ENCODE measurements around the gene PKP2. TPM values are rescaled to one million over a fixed set of nuclear protein-coding genes. Genes with fewer than 3 reads are reported as not detected.

The PKP2 gene
- total and polyA plus RNA-seq, 2 experiments from 2014 or later = 0.21 to 0.22 TPM

- H3K9me2 ChIP-seq (ENCODE audit: insufficient read depth) = no peaks in the 10 kb centered on the region
- no peaks in the 10 kb centered on the region for H3K36me3 ChIP-seq (ENCODE audit: low read depth)
- no peak for TF ChIP-seq EZH2phosphoT487 (IDR thresholded peaks at IDR 0.05; ENCODE audit: insufficient read depth, low read depth)
- no peak for TF ChIP-seq EZH2 (IDR thresholded peaks at IDR 0.05; ENCODE audit: insufficient read depth, poor library complexity, severe bottlenecking)
- no peaks in the 10 kb centered on the region for H3K4me1 ChIP-seq (ENCODE audit: insufficient read depth)
- H3K9ac ChIP-seq = no peak overlapping the region
- no peaks in the 10 kb centered on the region for H4K20me1 ChIP-seq (ENCODE audit: insufficient read depth)
- in situ Hi-C loops (cut with MboI) = no loop called here
- no peak overlapping the region for H3K4me2 ChIP-seq (ENCODE audit: unreplicated experiment)
- H3K79me2 ChIP-seq (ENCODE audit: insufficient read depth) = no peaks in the 10 kb centered on the region
- H3K27ac ChIP-seq = no peak overlapping the region
- H3K4me3 ChIP-seq = no peak overlapping the region
- DNase-seq = no peak
- no peaks in the 10 kb centered on the region for H3F3A ChIP-seq (ENCODE audit: insufficient read depth)
- no peak overlapping the region for H2AFZ ChIP-seq
- H3K9me3 ChIP-seq (ENCODE audit: low read depth) = no peaks in the 10 kb centered on the region
- H3K27me3 ChIP-seq (replicated peaks; ENCODE audit: insufficient read depth) = no peaks in the 10 kb centered on the region
Measured at GRCh38 chr12:32819424-32819823, 77.2 kb downstream of the PKP2 start.

GRCh38 chr12:32811686-32812392 lies 84.7 kb downstream of the PKP2 start:
- H4K20me1 ChIP-seq (ENCODE audit: insufficient read depth) = no peaks in the 10 kb centered on the region
- TF ChIP-seq EZH2 (IDR thresholded peaks at IDR 0.05; ENCODE audit: insufficient read depth, poor library complexity, severe bottlenecking) (no peak), EZH2phosphoT487 (IDR thresholded peaks at IDR 0.05; ENCODE audit: insufficient read depth, low read depth) (no peak)
- H3K4me3 ChIP-seq = no peak overlapping the region
- 40 to 42% methylated on average over 7 of the region's 7 CpGs for WGBS, 2 experiments (ENCODE audit: low coverage in 1 of 2, low lambda C conversion rate in 2 of 2, missing lambda C conversion rate in 2 of 2)
- no peaks in the 10 kb centered on the region for H3K79me2 ChIP-seq (ENCODE audit: insufficient read depth)
- H3K9me3 ChIP-seq (ENCODE audit: low read depth) = no peaks in the 10 kb centered on the region
- H3F3A ChIP-seq (ENCODE audit: insufficient read depth) = no peaks in the 10 kb centered on the region
- H3K36me3 ChIP-seq (ENCODE audit: low read depth) = no peaks in the 10 kb centered on the region
- no peak overlapping the region for H2AFZ ChIP-seq
- in situ Hi-C loops (cut with MboI) = no loop called here
- no peaks in the 10 kb centered on the region for H3K4me1 ChIP-seq (ENCODE audit: insufficient read depth)
- H3K4me2 ChIP-seq (ENCODE audit: unreplicated experiment) = no peak overlapping the region
- no peak overlapping the region for H3K27ac ChIP-seq
- H3K27me3 ChIP-seq (replicated peaks; ENCODE audit: insufficient read depth) = no peaks in the 10 kb centered on the region
- H3K9ac ChIP-seq = no peak overlapping the region
- no peak for DNase-seq
- H3K9me2 ChIP-seq (ENCODE audit: insufficient read depth) = no peaks in the 10 kb centered on the region

GRCh38 chr12:32809846-32810245 lies 86.7 kb downstream of the PKP2 start:
- H3K4me2 ChIP-seq (ENCODE audit: unreplicated experiment) = no peak overlapping the region
- H3F3A ChIP-seq (ENCODE audit: insufficient read depth) = no peaks in the 10 kb centered on the region
- H3K36me3 ChIP-seq (ENCODE audit: low read depth) = no peaks in the 10 kb centered on the region
- H2AFZ ChIP-seq = no peak overlapping the region
- no peaks in the 10 kb centered on the region for H3K79me2 ChIP-seq (ENCODE audit: insufficient read depth)
- H4K20me1 ChIP-seq (ENCODE audit: insufficient read depth) = no peaks in the 10 kb centered on the region
- H3K27ac ChIP-seq = no peak overlapping the region
- 32 to 47% methylated on average over 1 of the region's 1 CpG for WGBS, 2 experiments (ENCODE audit: low coverage in 1 of 2, low lambda C conversion rate in 2 of 2, missing lambda C conversion rate in 2 of 2)
- H3K9me3 ChIP-seq (ENCODE audit: low read depth) = no peaks in the 10 kb centered on the region
- in situ Hi-C loops (cut with MboI) = no loop called here
- no peaks in the 10 kb centered on the region for H3K9me2 ChIP-seq (ENCODE audit: insufficient read depth)
- no peaks in the 10 kb centered on the region for H3K4me1 ChIP-seq (ENCODE audit: insufficient read depth)
- TF ChIP-seq EZH2phosphoT487 (IDR thresholded peaks at IDR 0.05; ENCODE audit: insufficient read depth, low read depth) (no peak), EZH2 (IDR thresholded peaks at IDR 0.05; ENCODE audit: insufficient read depth, poor library complexity, severe bottlenecking) (no peak)
- H3K27me3 ChIP-seq (replicated peaks; ENCODE audit: insufficient read depth) = no peaks in the 10 kb centered on the region
- H3K4me3 ChIP-seq = no peak overlapping the region
- H3K9ac ChIP-seq = no peak overlapping the region
- DNase-seq = no peak

GRCh38 chr12:32809196-32809595 lies 87.4 kb downstream of the PKP2 start:
- no peak overlapping the region for H3K4me2 ChIP-seq (ENCODE audit: unreplicated experiment)
- no peaks in the 10 kb centered on the region for H3K9me2 ChIP-seq (ENCODE audit: insufficient read depth)
- TF ChIP-seq EZH2 (IDR thresholded peaks at IDR 0.05; ENCODE audit: insufficient read depth, poor library complexity, severe bottlenecking) (no peak), EZH2phosphoT487 (IDR thresholded peaks at IDR 0.05; ENCODE audit: insufficient read depth, low read depth) (no peak)
- H3K9ac ChIP-seq = no peak overlapping the region
- no peaks in the 10 kb centered on the region for H3K4me1 ChIP-seq (ENCODE audit: insufficient read depth)
- H3K79me2 ChIP-seq (ENCODE audit: insufficient read depth) = no peaks in the 10 kb centered on the region
- no peaks in the 10 kb centered on the region for H4K20me1 ChIP-seq (ENCODE audit: insufficient read depth)
- no peak for DNase-seq
- H3K36me3 ChIP-seq (ENCODE audit: low read depth) = no peaks in the 10 kb centered on the region
- no peaks in the 10 kb centered on the region for H3F3A ChIP-seq (ENCODE audit: insufficient read depth)
- in situ Hi-C loops (cut with MboI) = no loop called here
- H3K27ac ChIP-seq = no peak overlapping the region
- 7 to 13% methylated on average over 1 of the region's 1 CpG for WGBS, 2 experiments (ENCODE audit: low coverage in 1 of 2, low lambda C conversion rate in 2 of 2, missing lambda C conversion rate in 2 of 2)
- no peak overlapping the region for H3K4me3 ChIP-seq
- H3K27me3 ChIP-seq (replicated peaks; ENCODE audit: insufficient read depth) = no peaks in the 10 kb centered on the region
- no peaks in the 10 kb centered on the region for H3K9me3 ChIP-seq (ENCODE audit: low read depth)
- H2AFZ ChIP-seq = no peak overlapping the region

GRCh38 chr12:32804301-32804700 lies 92.3 kb downstream of the PKP2 start:
- H3F3A ChIP-seq (ENCODE audit: insufficient read depth) = no peaks in the 10 kb centered on the region
- no peaks in the 10 kb centered on the region for H3K36me3 ChIP-seq (ENCODE audit: low read depth)
- no peaks in the 10 kb centered on the region for H3K27me3 ChIP-seq (replicated peaks; ENCODE audit: insufficient read depth)
- no peak overlapping the region for H3K27ac ChIP-seq
- no peaks in the 10 kb centered on the region for H3K79me2 ChIP-seq (ENCODE audit: insufficient read depth)
- WGBS, 2 experiments (ENCODE audit: low coverage in 1 of 2, low lambda C conversion rate in 2 of 2, missing lambda C conversion rate in 2 of 2) = 11 to 12% methylated on average over 3 of the region's 3 CpGs
- no peak for DNase-seq
- H3K9ac ChIP-seq = no peak overlapping the region
- no peak overlapping the region for H3K4me2 ChIP-seq (ENCODE audit: unreplicated experiment)
- in situ Hi-C loops (cut with MboI) = no loop called here
- no peaks in the 10 kb centered on the region for H3K9me2 ChIP-seq (ENCODE audit: insufficient read depth)
- TF ChIP-seq EZH2 (IDR thresholded peaks at IDR 0.05; ENCODE audit: insufficient read depth, poor library complexity, severe bottlenecking) (no peak), EZH2phosphoT487 (IDR thresholded peaks at IDR 0.05; ENCODE audit: insufficient read depth, low read depth) (no peak)
- no peak overlapping the region for H3K4me3 ChIP-seq
- no peak overlapping the region for H2AFZ ChIP-seq
- no peaks in the 10 kb centered on the region for H3K9me3 ChIP-seq (ENCODE audit: low read depth)
- H3K4me1 ChIP-seq (ENCODE audit: insufficient read depth) = no peaks in the 10 kb centered on the region
- H4K20me1 ChIP-seq (ENCODE audit: insufficient read depth) = no peaks in the 10 kb centered on the region
